ENCODE data around the gene ITIH4.

GRCh38 chr3:52841981-52842340 is 11.5 kb upstream of the ITIH4 start:
- TF ChIP-seq CTCF (IDR thresholded peaks at IDR 0.05) (no peak), POLR2AphosphoS5 (IDR thresholded peaks at IDR 0.05; ENCODE audit: low read depth, low read length) (no peak)
